Adrenal gland (tissue), 5 donors: ENCODE data around the gene SDC4.

Experiments used
- POLR2A ChIP-seq, 2 donors: fragments of 450-650 bp; IDR thresholded peaks; one replicate each; pipeline ENCODE4 v1.6.1; 2017; ENCODE audit warnings: antibody characterized with exemption in 2 of 2, mild to moderate bottlenecking in 2 of 2, moderate library complexity in 1 of 2
- TF ChIP-seq, protein P1 (sequence below), 6 experiments: fragments of 450-650 bp in 4 of 6; fragments of 200-600 bp in 2 of 6; sonication (generic) in 1 of 6; IDR thresholded peaks; 1 replicate in 5 of 6; 2 replicates in 1 of 6; pipeline versions ENCODE4 v1.5.1 to v1.8.0; 2016 to 2021; ENCODE audit warnings: antibody characterized with exemption in 6 of 6, mild to moderate bottlenecking in 2 of 6, moderate library complexity in 1 of 6
- donor health status: DM: no; HTN: no; CAD: no.

DNA sequence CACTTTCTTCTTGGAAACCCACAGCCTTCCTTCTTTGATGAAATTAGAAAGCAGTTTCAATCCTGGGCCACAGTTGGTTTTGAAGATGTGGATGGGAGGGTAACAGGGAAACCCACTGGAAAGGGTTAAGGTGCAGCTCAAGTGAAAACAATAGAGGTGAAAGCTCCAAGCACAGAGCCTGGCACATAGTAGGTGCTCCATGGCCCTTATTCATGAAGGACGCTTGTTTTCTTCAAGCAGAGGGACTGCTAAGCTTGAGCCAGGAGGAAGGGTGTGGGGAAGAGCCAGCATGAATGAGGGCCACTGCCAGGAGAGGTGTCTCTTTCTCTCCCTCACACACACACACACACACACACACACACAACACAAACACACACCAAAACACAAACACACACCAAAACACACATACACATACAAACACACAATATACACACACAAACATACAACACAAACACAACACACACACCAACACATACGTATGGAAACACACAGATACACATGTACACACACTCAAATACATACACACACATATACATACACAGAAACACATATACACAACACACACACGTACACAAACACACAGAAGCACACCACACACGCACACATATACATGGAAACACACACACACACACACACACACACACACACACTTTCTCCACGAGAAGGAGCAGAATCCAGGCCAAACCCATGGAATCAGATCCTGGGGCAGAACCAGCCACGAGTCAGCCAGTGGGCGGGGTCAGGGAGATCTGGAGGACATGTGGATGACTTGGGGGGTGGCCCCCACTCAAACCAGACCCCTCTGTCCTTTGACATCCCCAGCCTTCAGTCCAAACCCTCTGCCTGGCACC lies 65.3 kb downstream of the SDC4 start:
- no peak for TF ChIP-seq POLR2A (IDR thresholded peaks at IDR 0.05)
- TF ChIP-seq, protein P1, sequence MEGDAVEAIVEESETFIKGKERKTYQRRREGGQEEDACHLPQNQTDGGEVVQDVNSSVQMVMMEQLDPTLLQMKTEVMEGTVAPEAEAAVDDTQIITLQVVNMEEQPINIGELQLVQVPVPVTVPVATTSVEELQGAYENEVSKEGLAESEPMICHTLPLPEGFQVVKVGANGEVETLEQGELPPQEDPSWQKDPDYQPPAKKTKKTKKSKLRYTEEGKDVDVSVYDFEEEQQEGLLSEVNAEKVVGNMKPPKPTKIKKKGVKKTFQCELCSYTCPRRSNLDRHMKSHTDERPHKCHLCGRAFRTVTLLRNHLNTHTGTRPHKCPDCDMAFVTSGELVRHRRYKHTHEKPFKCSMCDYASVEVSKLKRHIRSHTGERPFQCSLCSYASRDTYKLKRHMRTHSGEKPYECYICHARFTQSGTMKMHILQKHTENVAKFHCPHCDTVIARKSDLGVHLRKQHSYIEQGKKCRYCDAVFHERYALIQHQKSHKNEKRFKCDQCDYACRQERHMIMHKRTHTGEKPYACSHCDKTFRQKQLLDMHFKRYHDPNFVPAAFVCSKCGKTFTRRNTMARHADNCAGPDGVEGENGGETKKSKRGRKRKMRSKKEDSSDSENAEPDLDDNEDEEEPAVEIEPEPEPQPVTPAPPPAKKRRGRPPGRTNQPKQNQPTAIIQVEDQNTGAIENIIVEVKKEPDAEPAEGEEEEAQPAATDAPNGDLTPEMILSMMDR (IDR thresholded peaks at IDR 0.05) = no peak
